K562 (cell line): Measurements from ENCODE around the gene GLUD1. TPM values are rescaled to one million over a fixed set of nuclear protein-coding genes. Genes with fewer than 3 reads are reported as not detected.

ENCODE experiments used
- BRCA1 ChIP-seq, 2 experiments: fragments of 450-650 bp in 1 of 2; sonication (generic) in 1 of 2; formaldehyde crosslinking in 1 of 2; IDR thresholded peaks; 2 replicates each; pipeline versions ENCODE4 v1.5.0 to v1.6.1; 2017 to 2020; ENCODE audit warnings: mild to moderate bottlenecking in 1 of 2, missing genetic modification reagents in 1 of 2
- CCNT2 ChIP-seq: IDR thresholded peaks from 2 replicates; pipeline ENCODE4 v1.6.1; 2011; ENCODE audit warnings: borderline replicate concordance, low read depth, mild to moderate bottlenecking, moderate library complexity, mixed read lengths, low read length; ENCODE audit not compliant: insufficient read length; ENCODE audit errors: extremely low read depth
- CREB3 ChIP-seq: fragments of 450-650 bp; conservative IDR thresholded peaks from 2 replicates; pipeline ENCODE4 v1.6.1; 2016; ENCODE audit warnings: missing genetic modification characterization, low read depth, mild to moderate bottlenecking, missing compliant biosample characterization, moderate library complexity
- ERF ChIP-seq: fragments of 450-650 bp; formaldehyde crosslinking; IDR thresholded peaks from 2 replicates; pipeline ENCODE4 v1.4.0; 2020; ENCODE audit warnings: mild to moderate bottlenecking, mixed read lengths
- ESRRA ChIP-seq: fragments of 450-650 bp; IDR thresholded peaks from 2 replicates; pipeline ENCODE4 v1.6.1; 2014; ENCODE audit warnings: low read depth, mild to moderate bottlenecking, moderate library complexity, borderline replicate concordance
- FIP1L1 ChIP-seq: fragments of 200-400 bp; formaldehyde crosslinking; IDR thresholded peaks from 2 replicates; pipeline ENCODE4 v1.6.1; 2018; ENCODE audit warnings: mild to moderate bottlenecking, low read depth, low read length; ENCODE audit not compliant: poor library complexity, severe bottlenecking
- HIVEP1 ChIP-seq: fragments of 250-450 bp; sonication (Bioruptor Pico); IDR thresholded peaks from 2 replicates; pipeline ENCODE4 v1.4.0; 2020; ENCODE audit warnings: mild to moderate bottlenecking
- KDM4B ChIP-seq, 2 experiments: fragments of 450-650 bp in 1 of 2; sonication (generic) in 1 of 2; IDR thresholded peaks; 2 replicates each; pipeline ENCODE4 v1.6.1; 2016 to 2017; ENCODE audit warnings: borderline replicate concordance in 2 of 2, antibody characterized with exemption in 1 of 2, low read depth in 1 of 2, mild to moderate bottlenecking in 1 of 2
- KHSRP ChIP-seq: fragments of 450-650 bp; IDR thresholded peaks from 2 replicates; pipeline ENCODE4 v1.6.1; 2017
- L3MBTL2 ChIP-seq: fragments of 450-650 bp; IDR thresholded peaks from 2 replicates; pipeline ENCODE4 v1.6.1; 2016; ENCODE audit warnings: mild to moderate bottlenecking, moderate library complexity
- PRMT5 ChIP-seq: sonication (generic); formaldehyde crosslinking; IDR thresholded peaks from 2 replicates; pipeline ENCODE4 v1.5.0; 2020; ENCODE audit warnings: missing genetic modification reagents
- SRSF1 ChIP-seq: fragments of 200-400 bp; formaldehyde crosslinking; IDR thresholded peaks from 2 replicates; pipeline ENCODE4 v1.6.1; 2017; ENCODE audit warnings: mild to moderate bottlenecking, low read depth, low read length, moderate library complexity
- TAF1 ChIP-seq: IDR thresholded peaks from 2 replicates; pipeline ENCODE4 v1.6.1; 2011; ENCODE audit warnings: mild to moderate bottlenecking, low read length, moderate library complexity; ENCODE audit not compliant: insufficient read depth, control insufficient read depth, severe bottlenecking; ENCODE audit errors: extremely low read depth
- ZNF318 ChIP-seq, 2 experiments: fragments of 450-650 bp; IDR thresholded peaks; 2 replicates each; pipeline ENCODE4 v1.6.1; 2016; ENCODE audit warnings: mild to moderate bottlenecking in 2 of 2, borderline replicate concordance in 1 of 2, low read depth in 1 of 2, moderate library complexity in 1 of 2
- polyA plus RNA-seq, 8 experiments: library from polyadenylated mRNA; depleted of rRNA in 4 of 8; stranded (reverse) in 5 of 8; unstranded in 3 of 8; fragments of >200 nt; fragmentation: Nextera tagmentation in 2 of 8; fragmentation: Illumina TruSeq in 1 of 8; extraction: Ambion mirVana in 2 of 8; extraction: Trizol in 1 of 8; gene quantifications; 2 replicates each; pipeline versions ENCODE4 v1.2.1 to v1.2.3, GENCODE V29; 2011 to 2014; ENCODE audit warnings: inconsistent platforms in 1 of 8, missing spikeins in 1 of 8
- total RNA-seq, 7 experiments: library from RNA; depleted of rRNA in 6 of 7; stranded (reverse); fragments of >200 nt in 6 of 7; fragmentation: Illumina TruSeq in 2 of 7; extraction: Trizol in 2 of 7; gene quantifications; 2 replicates each; pipeline versions ENCODE4 v1.2.1 to v1.2.3, GENCODE V29; 2011 to 2021; ENCODE audit warnings: low replicate concordance in 1 of 7
- TF ChIP-seq, protein P1 (sequence below): fragments of 450-650 bp; IDR thresholded peaks from 2 replicates; pipeline ENCODE4 v1.6.1; 2016
- TF ChIP-seq, protein P2 (sequence below): fragments of 250-450 bp; sonication (Bioruptor Pico); IDR thresholded peaks from 2 replicates; pipeline ENCODE4 v1.8.0; 2022; ENCODE audit warnings: moderate library complexity, mild to moderate bottlenecking, inconsistent platforms

GLUD1 gene
- total and polyA plus RNA-seq, 9 of the 15 experiments (the other 6 are each of a cell fraction or from before 2014, with no cell fraction given) = 21.9 to 92.0 (median 76.3) TPM

- TF ChIP-seq TAF1 (peak; percentile 49), KHSRP (no peak), CREB3 (tag) (no peak), ERF (CRISPR knock-in tag) (no peak), KDM4B (IDR thresholded peaks at IDR 0.05; ENCODE audit: borderline replicate concordance in 2 of 2, low read depth in 1 of 2) (no peak), ESRRA (no peak), BRCA1 (IDR thresholded peaks at IDR 0.05) (no peak), BRCA1 (CRISPR knock-in tag; IDR thresholded peaks at IDR 0.05) (no peak), PRMT5 (no peak), L3MBTL2 (no peak), CCNT2 (peak; percentile 19), FIP1L1 (no peak), SRSF1 (no peak), ZNF318 (IDR thresholded peaks at IDR 0.05; ENCODE audit: borderline replicate concordance in 1 of 2, low read depth in 1 of 2) (peak in 1 of 2 experiments; percentile 21; a peak in 1 of 4 replicates), HIVEP1 (CRISPR knock-in tag) (no peak)
- TF ChIP-seq, protein P1, sequence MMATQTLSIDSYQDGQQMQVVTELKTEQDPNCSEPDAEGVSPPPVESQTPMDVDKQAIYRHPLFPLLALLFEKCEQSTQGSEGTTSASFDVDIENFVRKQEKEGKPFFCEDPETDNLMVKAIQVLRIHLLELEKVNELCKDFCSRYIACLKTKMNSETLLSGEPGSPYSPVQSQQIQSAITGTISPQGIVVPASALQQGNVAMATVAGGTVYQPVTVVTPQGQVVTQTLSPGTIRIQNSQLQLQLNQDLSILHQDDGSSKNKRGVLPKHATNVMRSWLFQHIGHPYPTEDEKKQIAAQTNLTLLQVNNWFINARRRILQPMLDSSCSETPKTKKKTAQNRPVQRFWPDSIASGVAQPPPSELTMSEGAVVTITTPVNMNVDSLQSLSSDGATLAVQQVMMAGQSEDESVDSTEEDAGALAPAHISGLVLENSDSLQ = no peak
- TF ChIP-seq, protein P2, sequence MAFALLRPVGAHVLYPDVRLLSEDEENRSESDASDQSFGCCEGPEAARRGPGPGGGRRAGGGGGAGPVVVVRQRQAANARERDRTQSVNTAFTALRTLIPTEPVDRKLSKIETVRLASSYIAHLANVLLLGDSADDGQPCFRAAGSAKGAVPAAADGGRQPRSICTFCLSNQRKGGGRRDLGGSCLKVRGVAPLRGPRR = no peak
These were observed 841 bp downstream of the GLUD1 start (continued) for GRCh38 chr10:87093632-87094372.
